ENCODE measurements around the gene TSFM.
"Not testable (repeated sequence)": the region's sequence is repeated elsewhere in the genome, so short reads cannot be mapped to it uniquely, and the experiment has no call there.

The TSFM gene

DNA sequence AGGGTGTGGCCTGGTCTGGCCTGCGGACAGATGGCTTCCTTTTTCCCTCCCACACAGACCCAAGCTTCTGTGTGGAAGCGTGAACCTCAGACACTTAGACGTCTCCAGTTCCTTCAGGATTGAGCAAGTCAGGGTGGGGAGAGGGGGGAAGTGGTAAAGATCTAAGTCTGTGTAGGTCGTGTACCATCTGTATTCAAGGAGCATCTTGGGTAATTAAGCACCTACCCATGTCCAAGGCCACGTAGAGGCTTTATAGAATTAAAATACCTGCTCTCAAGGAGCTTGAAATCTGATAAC, 34.2 kb downstream of the TSFM start:
- Histone ChIP-seq H3K9me2 (replicated peaks; ENCODE audit: insufficient read depth, low read length) (no peaks in the 10 kb centered on the region), H3K4me2 (ENCODE audit: low read depth, low read length, poor library complexity, severe bottlenecking) (no peak overlapping the region), H3K36me3 (ENCODE audit: low read length) (no peaks in the 10 kb centered on the region), H3K9me3 (ENCODE audit: insufficient read depth, low read length) (no peaks in the 10 kb centered on the region), H3K9ac (ENCODE audit: low read length) (no peak overlapping the region), H4K20me1 (ENCODE audit: low read depth, low read length) (no peaks in the 10 kb centered on the region), H3K27me3 (ENCODE audit: low read length) (no peaks in the 10 kb centered on the region), H2AFZ (ENCODE audit: low read depth, low read length, severe bottlenecking) (no peak overlapping the region), H3K4me3 (ENCODE audit: insufficient read depth, low read length, poor library complexity, severe bottlenecking) (no peak overlapping the region), H3F3A (ENCODE audit: insufficient read depth) (no peaks in the 10 kb centered on the region), H3K27ac (ENCODE audit: low read depth, low read length) (no peak overlapping the region), H3K79me2 (ENCODE audit: insufficient read depth, low read length) (no peaks in the 10 kb centered on the region)
- TF ChIP-seq EZH2phosphoT487 (conservative IDR thresholded peaks at IDR 0.05; ENCODE audit: low read length) (no peak), CTCF (IDR thresholded peaks at IDR 0.05; ENCODE audit: insufficient read depth, low read length, poor library complexity, severe bottlenecking) (no peak)

DNA sequence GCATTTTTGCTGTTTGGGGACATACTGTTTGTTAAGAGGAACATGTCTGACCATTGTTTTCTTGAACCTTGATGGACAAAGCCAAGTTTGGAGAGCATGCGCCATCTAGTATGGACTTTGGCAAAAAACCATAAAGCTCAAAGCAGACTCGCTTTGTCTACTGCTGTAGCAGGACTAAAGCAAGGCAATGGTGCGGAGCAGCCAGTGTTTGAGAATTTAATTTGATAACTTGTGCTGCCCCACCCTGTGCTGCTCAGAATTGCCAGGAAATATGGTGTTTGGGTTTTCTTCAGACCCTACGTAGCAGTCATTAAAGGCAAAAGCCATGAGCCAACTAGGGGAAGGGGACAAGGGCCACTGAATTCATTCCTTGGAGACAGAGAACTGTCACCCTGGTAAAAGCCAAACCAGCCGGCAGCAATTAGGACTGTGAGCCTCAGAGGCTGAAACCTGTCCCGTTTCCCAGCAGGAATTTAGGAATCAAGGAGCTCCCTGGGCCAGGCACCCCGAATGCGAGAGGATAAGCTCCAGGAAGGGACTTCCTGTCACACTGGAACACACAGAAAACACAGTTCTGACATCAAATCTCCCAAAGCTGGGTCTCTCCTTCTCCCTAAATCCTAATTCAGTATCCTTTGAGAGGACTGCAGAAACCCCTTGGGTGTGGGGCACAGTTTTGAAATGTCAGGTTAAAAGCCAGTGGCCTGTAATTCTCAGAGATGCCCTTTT, 34.8 kb downstream of the TSFM start:
- H3K4me3 ChIP-seq (ENCODE audit: insufficient read depth, low read length, poor library complexity, severe bottlenecking): no peak overlapping the region
- H3K4me2 ChIP-seq (ENCODE audit: low read depth, low read length, poor library complexity, severe bottlenecking): no peak overlapping the region
- H3K9me2 ChIP-seq (replicated peaks; ENCODE audit: insufficient read depth, low read length): no peaks in the 10 kb centered on the region
- H4K20me1 ChIP-seq (ENCODE audit: low read depth, low read length): no peaks in the 10 kb centered on the region
- H2AFZ ChIP-seq (ENCODE audit: low read depth, low read length, severe bottlenecking): no peak overlapping the region
- H3F3A ChIP-seq (ENCODE audit: insufficient read depth): no peaks in the 10 kb centered on the region
- H3K9ac ChIP-seq (ENCODE audit: low read length): no peak overlapping the region
- TF ChIP-seq EZH2phosphoT487 (conservative IDR thresholded peaks at IDR 0.05; ENCODE audit: low read length): no peak
- no peak for TF ChIP-seq CTCF (IDR thresholded peaks at IDR 0.05; ENCODE audit: insufficient read depth, low read length, poor library complexity, severe bottlenecking)
- H3K27ac ChIP-seq (ENCODE audit: low read depth, low read length): no peak overlapping the region
- no peaks in the 10 kb centered on the region for H3K79me2 ChIP-seq (ENCODE audit: insufficient read depth, low read length)
- no peaks in the 10 kb centered on the region for H3K36me3 ChIP-seq (ENCODE audit: low read length)
- no peaks in the 10 kb centered on the region for H3K27me3 ChIP-seq (ENCODE audit: low read length)
- H3K9me3 ChIP-seq (ENCODE audit: insufficient read depth, low read length): no peaks in the 10 kb centered on the region

GRCh38 chr12:57817990-57818331, 35.4 kb downstream of the TSFM start:
- not testable (repeated sequence) for H3K36me3 ChIP-seq (ENCODE audit: low read length); H3F3A ChIP-seq (ENCODE audit: insufficient read depth); H2AFZ ChIP-seq (ENCODE audit: low read depth, low read length, severe bottlenecking); H3K79me2 ChIP-seq (ENCODE audit: insufficient read depth, low read length); H3K9ac ChIP-seq (ENCODE audit: low read length); H3K4me3 ChIP-seq (ENCODE audit: insufficient read depth, low read length, poor library complexity, severe bottlenecking); H3K27ac ChIP-seq (ENCODE audit: low read depth, low read length); H3K9me2 ChIP-seq (replicated peaks; ENCODE audit: insufficient read depth, low read length); H4K20me1 ChIP-seq (ENCODE audit: low read depth, low read length); H3K27me3 ChIP-seq (ENCODE audit: low read length); H3K4me2 ChIP-seq (ENCODE audit: low read depth, low read length, poor library complexity, severe bottlenecking); H3K9me3 ChIP-seq (ENCODE audit: insufficient read depth, low read length)

DNA sequence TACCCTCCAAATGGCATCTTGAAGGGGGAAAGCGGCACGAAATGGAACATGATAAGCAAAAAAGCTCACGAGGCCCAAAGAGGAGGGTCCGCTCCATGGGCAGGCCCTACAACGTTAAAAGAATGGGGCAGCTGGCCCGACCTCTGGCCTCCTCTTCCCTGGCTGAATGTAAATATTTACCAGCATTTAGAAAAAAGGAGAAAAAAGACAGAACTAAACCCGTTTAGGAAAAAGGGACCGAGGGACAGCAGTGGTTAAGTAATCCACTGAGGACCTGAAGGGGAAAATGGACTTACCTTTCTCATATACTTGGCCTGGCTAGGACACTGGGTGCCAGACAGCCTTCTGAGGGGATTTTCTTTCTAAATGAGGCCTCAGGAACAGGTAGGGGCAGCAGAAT, 37.5 kb downstream of the TSFM start:
- H3K9ac ChIP-seq (ENCODE audit: low read length); H3K9me2 ChIP-seq (replicated peaks; ENCODE audit: insufficient read depth, low read length); H3K4me2 ChIP-seq (ENCODE audit: low read depth, low read length, poor library complexity, severe bottlenecking); H3K36me3 ChIP-seq (ENCODE audit: low read length); H3K9me3 ChIP-seq (ENCODE audit: insufficient read depth, low read length); H3K27me3 ChIP-seq (ENCODE audit: low read length); H3K79me2 ChIP-seq (ENCODE audit: insufficient read depth, low read length); H3K27ac ChIP-seq (ENCODE audit: low read depth, low read length); H3F3A ChIP-seq (ENCODE audit: insufficient read depth); H3K4me3 ChIP-seq (ENCODE audit: insufficient read depth, low read length, poor library complexity, severe bottlenecking); H4K20me1 ChIP-seq (ENCODE audit: low read depth, low read length); H2AFZ ChIP-seq (ENCODE audit: low read depth, low read length, severe bottlenecking): not testable (repeated sequence)

DNA sequence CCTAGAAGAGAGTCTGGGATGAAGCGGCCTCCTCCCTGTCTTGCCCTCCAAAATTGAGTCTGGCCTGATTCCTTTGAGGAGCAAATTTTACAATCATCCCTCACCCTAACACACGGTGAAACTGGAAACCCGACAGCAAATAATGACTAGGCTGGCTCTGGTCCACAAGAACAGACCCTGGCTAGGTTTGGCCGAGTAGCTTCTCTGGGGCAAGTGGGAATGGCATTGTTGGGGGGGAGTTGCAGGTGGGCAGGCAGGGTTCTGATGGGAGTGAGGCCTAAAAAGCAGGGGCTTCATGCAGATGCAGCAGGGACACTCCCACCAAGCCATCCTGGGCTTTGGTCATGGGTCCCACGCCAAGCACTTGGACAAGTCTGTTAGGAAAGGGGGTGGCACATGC, 38.4 kb downstream of the TSFM start:
- not testable (repeated sequence) for H3K9ac ChIP-seq (ENCODE audit: low read length); H3K4me3 ChIP-seq (ENCODE audit: insufficient read depth, low read length, poor library complexity, severe bottlenecking); H3K9me2 ChIP-seq (replicated peaks; ENCODE audit: insufficient read depth, low read length); H3K27ac ChIP-seq (ENCODE audit: low read depth, low read length); H4K20me1 ChIP-seq (ENCODE audit: low read depth, low read length); H3K36me3 ChIP-seq (ENCODE audit: low read length); H2AFZ ChIP-seq (ENCODE audit: low read depth, low read length, severe bottlenecking); H3K4me2 ChIP-seq (ENCODE audit: low read depth, low read length, poor library complexity, severe bottlenecking); H3K79me2 ChIP-seq (ENCODE audit: insufficient read depth, low read length); H3K9me3 ChIP-seq (ENCODE audit: insufficient read depth, low read length); H3K27me3 ChIP-seq (ENCODE audit: low read length); H3F3A ChIP-seq (ENCODE audit: insufficient read depth)
